Ammon's horn (tissue), 1 donor: Measurements from ENCODE around the gene LIF.
"Not testable (repeated sequence)": the region's sequence is repeated elsewhere in the genome, so short reads cannot be mapped to it uniquely, and the experiment has no call there.

Experiments
- DNase-seq: peaks from one replicate; pipeline ENCODE4 v3.0.0-alpha.2; 2016; ENCODE audit warnings: low spot score

The LIF gene

DNA sequence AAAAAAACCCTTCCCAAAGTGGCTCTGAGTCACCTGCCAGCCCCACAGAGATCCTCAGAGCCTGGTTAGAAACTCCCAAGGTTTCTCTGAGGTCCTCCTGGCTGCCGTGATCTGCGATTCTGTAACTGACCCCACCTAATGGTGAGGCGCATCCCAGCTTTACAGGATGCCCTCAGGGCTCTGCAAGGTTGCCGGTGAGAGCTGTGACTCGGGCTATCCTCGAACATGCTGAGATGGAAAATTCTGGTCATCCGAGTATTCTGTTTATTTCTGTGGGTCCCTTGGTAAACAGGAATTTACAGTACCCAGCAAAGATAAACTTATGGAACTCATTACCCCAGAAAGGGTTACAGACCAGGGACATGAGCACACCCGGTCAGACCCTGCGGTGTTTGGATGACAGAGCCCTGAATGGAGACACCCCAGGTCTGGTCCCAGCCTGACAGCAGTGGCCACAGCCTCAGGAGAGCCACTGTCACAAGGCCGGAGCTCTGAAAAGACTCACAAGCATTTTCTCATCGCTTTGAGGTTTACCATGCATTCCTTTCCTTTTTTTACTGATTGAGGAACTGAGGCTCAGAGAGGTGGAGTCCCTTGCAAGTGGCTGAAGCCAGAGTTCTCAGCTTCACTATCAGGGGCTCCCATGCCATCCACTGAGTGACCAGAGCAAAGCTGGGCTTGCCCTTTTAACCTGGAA lies 22.2 kb downstream of the LIF start:
- no peak for DNase-seq

DNA sequence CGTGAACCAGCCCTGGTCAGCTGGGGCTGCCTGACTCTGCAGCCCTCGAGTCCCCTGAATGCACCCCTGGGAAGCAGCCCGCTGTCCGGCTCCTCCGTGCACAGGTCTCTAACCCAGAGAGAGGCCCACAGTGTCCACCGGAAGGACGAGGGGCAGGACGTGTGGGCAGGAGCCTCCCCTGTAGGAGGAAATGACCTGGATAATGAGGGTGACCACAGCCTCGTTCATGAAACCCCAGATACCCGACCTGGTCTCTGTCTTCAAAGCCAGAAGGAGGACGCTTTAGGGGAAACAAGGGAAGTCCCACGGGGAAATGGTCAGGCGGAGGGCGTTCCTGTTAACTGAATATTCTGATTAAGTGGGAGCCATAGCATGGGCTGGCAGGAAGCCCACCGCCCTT lies 23.3 kb downstream of the LIF start:
- DNase-seq = no peak

DNA sequence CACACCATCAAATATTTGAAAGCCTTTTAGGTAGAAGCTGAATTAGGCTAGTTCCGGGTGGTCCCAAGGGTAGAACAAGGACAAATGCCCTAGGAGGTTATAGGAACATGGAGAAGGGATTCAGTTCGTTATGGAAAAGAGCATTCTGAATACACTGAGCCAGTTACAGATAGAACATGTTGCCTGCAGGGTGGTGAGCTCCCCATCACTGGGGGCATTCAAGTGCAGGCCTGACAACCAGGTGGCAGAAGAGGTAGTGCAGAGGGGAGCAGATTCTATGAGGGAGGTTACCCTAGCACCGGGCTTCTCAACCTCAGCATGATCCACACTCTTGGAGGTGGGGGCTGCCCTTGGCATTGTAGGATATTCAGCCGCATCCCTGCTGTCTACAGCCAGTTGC lies 24.2 kb downstream of the LIF start:
- DNase-seq = no peak

DNA sequence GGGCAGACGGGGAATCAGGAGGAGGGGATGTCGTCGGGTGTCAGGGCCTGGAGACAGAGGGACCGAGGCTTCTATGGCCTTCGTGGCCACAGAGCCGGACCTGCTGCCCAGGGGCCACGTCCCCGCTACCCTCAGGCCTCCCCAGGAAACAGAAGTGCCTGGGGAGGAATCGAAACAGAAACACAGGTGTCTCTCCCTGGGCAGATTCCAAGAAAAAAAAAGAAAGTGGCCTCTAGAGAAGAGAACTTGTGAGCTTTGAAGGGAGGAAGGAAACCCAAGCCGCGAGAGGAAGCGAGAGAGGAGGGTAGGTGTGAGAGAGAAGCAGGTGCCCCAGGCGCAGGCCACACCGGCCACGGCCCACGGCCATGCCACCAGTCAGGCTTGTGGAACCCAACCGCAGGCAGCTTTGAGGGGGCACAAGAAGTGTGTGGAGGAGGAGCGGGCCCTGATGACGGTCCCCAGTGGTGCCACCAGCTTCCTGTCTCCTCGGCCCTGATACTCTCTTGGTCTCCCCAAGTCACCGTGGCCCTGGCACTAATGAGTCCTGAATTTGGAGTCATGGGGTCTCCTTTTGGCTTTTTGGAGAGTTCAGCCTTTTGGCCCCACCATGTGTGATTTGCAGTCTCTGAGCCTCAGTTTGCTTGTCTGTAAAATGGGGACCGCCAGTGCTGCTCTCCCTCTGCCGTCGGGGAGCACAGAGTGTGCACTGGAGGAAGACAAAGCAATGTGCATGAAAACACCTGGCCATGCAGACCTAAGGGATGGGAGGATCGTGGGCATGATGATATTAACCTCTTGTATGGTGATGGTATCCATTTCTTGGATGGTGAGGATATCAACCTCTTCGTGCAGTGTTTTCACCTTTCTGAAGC lies 25.2 kb downstream of the LIF start:
- DNase-seq = no peak

DNA sequence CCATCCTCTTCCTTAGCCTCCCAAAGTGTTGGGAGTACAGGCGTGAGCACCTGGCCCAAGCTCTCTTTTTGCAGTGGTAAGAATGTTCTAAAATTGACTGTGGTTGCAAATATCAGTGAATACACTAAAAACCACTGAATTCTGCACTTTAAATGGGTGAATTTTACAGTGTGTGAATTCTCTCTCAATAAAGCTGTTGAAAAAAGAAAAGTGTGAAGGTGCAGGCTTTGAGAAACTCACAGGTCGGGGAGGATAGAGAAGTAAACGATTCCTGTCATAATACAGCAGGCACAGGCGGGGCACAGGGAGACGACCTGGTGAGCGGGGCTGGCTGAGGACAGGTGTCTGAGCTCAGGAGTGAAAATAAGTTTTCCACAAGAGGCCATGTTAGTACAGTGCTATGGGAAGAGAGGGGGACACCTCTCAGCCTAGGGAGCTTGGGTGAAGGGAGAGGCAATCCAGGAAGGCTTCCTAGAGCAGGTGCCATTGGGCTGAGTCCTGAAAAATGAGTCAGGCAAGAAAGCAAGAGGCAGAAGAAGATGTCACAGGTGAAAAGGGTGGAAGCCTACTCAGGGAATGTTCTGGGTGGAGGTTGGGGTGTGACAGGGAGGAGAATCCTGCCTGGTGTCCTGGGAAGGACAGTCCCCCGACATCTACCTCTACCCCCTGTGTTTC lies 26.1 kb downstream of the LIF start:
- no peak for DNase-seq

DNA sequence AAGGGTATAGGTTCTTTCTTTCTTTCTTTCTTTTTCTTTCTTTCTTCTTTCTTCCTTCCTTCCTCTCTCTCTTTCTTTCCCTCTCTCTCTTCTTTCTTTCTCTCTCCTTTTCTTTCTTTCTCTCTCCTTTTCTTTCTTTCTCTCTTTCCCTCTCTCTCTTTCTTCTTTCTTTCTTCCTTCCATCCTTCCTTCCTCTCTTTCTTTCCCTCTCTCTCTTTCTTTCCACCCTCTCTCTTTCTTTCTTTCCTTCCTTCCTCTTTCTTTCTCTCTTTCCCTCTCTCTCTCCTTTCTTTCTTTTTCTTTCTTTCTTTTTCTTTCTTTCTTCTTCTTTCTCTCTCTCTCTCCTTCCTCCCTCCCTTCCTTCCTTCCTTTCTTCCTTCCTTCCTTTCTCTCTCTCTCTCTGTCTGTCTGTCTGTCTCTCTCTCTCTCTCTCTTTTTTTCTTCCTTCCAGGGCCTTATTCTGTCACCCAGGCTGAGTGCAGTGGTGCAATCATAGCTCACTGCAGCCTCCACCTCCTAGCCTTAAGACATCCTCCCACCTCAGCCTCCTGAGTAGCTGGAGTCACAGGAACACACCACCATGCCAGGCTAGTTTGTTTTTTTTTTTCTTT lies 26.8 kb downstream of the LIF start:
- DNase-seq = no peak

DNA sequence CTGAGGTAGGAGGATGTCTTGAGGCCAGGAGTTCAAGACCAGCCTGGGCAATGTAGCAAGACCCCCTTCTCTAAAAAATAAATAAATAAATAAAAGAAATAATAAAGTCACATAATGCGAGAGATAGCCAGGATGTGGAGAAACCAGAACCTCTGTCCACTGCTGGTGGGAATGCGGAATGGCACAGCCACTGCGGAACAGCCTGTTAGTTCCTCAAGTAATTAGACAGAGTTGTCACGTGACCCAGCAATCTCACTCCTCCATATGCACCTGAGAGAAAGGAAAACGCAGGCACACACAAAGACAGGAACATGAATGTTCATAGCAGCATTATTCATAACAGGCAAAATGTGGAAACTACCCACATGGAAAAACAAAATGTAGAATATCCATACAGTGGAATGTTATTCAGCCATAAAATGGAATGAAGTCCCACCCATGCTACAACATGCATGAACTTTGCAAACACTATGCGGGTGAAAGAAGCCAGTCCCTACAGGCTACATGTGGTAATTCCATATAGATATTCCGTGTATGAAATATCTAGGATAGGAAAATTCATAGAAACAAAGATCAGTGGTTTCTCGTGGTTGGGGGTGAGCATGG lies 27.4 kb downstream of the LIF start:
- DNase-seq = no peak

DNA sequence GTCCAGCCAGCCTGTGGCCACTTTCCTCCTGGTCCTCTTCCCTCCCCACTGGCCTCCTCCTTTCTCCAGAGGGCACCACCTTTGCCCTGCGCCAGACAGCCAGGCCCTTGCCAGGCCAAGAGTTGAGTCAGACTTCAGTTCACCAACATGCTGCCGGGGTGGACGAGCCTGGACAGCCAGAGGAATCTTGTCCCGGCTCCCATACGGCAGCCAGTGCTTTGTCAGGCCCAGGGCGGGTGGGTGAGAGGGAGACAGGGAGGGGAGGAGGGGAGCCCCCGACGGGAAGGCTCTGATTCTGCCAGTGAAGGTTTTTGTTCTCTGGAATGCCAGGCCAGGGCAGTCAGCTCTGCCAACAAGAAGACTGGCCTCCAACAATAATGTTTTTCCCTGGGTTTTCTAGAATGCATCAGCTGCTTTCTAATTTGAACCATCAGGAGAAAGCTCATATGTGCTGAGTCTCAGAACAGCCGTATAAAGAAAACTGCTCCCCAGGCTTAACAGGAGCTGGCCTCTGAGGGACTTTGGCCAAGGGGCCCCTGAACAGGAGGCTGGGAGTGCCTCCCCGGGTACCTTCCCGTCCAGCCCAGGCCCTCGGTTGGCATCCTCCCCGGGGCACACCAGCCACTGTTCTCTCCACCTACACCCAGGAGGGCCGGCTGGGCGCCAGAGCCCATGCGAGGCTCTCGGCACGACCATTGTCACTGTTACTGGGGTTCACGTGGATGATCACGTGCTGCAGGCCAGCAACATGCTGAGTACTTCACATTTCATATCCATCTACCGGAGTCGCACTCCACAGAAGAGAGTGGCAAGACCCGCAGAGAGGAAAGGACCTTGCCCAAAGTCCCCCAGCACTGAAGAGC lies 28.6 kb downstream of the LIF start:
- peak; percentile 40 for DNase-seq

DNA sequence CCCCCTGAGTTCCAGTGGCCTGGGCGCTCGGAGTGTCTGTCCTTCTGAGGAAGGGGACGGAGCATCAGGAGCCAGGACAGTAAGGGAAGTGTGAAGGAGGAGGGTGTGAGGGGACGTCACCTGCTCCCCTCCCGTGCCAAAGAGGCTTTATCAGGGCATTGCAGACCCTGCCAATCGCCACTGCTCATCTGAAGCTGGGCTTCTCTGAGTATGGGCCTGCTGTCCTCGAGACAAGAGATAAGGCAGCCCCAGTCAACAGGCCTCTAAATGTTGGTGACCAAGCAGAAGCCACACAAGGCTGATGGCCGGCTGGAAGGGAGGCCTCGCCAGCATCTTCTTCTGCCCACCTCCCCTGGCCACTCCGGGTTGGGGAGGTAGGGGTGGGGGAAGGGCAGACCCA lies 29.8 kb downstream of the LIF start:
- DNase-seq = no peak

DNA sequence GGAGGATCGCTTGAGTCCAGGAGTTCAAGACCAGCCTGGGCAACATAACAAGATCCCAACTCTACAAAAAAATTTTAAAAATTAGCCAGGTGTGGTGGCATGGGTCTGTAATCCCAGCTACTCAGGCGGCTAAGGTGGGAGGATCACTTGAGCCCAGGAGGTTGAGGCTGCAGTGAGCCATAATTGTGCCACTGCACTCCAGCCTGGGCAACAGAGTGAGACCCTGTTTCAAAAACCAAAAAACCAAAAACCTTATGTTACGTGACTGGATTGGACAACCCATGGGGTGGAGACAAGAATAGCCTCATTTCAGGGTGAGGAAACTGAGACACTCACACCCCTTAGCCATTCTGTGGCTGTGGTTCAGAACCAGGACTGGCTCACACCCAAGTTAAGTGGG lies 30.3 kb downstream of the LIF start:
- not testable (repeated sequence) for DNase-seq

DNA sequence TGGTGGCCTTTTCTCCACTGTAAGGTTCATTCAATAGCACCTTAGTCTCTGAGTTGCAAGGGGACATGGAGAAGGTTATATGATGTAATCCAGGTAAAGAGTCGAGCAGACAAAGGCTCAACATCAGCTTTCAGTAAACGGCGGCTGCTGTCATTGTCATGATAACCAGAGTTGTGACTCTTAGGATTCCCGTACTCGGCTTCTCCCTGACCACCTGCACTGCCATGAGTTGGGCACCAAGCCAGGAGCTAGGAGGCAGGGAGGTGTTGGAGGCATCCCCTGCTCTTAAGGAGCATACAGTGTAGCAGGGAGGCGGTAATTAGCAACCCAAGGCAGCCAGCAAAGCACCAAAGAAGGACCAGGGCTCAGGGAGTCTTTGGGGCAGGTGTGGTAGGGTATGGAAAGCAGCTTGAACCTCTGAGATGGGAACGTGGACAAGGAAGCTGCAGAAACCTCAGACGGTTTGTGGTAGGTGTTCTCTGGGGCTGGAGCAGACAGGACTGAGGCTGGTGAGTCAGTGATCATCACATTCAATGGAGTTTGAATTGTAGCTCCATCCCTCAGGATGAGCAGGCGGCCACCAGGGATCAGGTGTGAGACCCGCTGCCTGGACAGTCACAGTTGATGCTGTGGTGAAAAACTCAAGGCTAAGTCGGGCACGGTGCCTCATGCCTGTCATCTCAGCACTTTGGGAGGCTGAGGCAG lies 31.7 kb downstream of the LIF start:
- DNase-seq = no peak

DNA sequence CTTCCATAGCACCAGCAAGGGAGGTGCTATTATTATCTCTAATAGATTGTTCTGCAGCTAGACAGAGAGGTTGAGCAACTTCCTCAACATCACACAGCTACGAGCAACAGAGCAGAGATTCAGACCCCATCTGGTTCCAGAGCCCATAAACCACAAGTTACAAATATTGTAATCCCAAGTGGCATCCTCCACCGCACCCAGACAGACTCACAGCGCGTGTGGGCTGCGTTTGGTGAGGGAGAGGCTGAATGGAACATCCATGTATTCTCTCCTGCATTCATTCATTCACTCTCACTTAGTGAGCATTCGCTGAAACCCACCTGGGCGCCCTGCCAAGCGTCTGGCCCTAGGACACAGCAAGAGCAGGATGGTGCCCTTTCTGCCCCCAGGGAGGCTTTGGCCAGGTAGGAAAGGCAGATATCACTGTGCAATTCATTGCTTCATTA lies 33.5 kb downstream of the LIF start:
- no peak for DNase-seq

DNA sequence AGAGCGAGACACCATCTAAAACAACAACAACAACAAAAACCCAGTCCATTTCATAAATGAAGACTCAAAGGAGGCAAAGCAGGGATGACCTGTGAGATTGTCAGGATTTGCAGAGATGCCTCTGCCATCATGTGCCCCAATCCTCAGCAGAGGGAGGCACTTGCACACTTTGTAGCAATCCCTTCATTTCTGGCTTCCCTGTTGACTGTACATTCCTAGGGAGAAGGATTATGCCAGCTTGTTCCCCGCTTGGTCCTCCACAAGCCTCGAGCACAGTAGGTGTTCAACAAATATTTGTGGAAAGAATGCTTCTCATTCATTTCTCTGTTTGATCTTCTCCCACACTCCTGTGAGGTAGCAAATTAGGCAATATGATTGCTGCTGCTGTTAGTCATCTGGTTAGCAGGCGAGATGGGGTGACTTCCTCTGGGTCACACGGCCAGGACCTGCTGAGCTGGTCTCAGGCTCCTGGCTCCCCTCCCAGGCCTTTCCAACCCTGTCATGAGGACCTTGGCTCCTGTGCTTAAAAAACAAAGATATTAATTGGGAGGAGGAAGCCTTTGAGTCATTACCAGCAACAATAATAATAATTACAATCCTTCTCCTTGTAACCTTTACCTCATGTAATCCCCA lies 34.1 kb downstream of the LIF start:
- DNase-seq = no peak

DNA sequence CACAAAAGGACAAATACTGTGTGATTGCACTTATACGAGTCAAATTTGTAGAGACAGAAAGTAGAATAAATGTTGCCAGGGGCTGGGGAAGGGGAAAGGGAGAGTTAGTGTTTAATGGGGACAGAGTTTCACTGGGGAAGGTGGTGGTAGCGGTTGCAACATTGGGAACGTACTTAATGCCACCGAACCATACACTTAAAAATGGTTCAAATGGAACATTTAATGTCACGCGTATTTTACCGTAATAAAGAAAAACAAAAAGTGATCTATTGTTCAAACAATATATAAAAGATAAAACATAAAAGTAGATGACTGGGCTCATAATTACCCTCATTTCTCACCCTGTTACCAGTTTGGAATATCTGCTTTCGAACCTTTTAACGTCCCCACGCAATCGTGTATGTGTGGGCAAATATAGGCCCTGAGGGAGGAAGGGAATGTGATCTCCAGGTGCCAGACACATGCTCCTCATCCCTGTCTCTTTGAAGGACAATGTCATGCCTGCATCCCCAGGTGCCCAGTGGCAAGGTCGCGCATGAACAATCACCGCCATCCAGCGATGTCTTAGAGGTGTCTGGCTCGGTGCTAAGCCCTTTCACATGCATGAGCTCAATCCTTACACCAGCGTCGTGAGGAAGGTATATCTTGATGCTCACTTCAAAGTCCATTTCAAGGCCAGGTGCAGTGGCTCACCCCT lies 35.3 kb downstream of the LIF start:
- no peak for DNase-seq

DNA sequence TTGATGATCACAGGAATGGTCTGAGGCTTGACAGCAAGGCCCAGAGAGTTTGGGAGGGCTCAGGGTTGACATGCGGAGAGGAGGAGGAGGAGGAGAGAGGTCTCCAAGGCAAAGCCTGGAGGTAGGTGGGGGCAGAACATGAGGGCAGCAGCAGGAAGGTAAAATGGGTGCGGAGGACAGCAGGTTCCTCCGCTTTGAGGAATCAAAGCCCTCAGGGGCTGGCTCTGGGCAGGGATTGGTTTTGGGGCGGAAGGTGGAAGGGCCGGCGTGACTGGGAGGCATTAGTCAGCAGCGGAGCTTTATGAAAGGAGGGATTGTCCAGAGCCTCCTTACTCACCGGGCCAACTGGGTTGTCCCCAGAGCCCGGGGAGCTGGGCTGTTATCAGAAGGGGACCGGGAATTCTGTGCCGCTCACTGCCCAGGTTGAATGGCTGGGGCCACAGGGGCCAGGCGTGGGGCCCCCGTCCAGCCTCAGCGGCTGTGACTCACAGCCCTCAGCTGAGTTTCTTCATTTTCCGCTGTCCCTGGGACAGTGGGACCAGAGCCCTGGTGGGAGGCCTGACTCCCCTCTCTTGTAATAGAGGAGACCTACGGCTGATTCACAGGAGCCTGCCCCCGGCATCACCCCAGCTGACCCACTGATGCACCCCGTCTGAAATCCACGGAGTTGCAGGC lies 36.2 kb downstream of the LIF start:
- peak; percentile 54 for DNase-seq

DNA sequence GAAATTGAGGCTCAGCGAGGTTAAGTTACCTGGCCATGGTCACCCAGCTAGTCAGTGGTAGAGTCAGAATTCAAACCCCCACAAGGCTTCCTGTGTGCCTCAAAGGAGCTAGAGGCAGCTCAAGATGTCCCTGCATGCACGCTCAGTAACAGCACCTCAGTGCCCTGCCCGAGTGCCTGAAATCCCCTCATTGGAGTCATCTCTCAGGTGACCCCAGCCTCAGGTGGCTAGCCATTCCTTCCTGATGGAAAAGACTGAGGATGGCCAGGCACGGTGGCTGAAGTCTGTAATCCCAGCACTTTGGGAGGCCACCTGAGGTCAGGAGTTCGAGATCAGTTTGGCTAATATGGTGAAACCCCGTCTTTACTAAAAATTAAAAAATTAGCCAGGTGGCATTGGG lies 36.9 kb downstream of the LIF start:
- DNase-seq = no peak

DNA sequence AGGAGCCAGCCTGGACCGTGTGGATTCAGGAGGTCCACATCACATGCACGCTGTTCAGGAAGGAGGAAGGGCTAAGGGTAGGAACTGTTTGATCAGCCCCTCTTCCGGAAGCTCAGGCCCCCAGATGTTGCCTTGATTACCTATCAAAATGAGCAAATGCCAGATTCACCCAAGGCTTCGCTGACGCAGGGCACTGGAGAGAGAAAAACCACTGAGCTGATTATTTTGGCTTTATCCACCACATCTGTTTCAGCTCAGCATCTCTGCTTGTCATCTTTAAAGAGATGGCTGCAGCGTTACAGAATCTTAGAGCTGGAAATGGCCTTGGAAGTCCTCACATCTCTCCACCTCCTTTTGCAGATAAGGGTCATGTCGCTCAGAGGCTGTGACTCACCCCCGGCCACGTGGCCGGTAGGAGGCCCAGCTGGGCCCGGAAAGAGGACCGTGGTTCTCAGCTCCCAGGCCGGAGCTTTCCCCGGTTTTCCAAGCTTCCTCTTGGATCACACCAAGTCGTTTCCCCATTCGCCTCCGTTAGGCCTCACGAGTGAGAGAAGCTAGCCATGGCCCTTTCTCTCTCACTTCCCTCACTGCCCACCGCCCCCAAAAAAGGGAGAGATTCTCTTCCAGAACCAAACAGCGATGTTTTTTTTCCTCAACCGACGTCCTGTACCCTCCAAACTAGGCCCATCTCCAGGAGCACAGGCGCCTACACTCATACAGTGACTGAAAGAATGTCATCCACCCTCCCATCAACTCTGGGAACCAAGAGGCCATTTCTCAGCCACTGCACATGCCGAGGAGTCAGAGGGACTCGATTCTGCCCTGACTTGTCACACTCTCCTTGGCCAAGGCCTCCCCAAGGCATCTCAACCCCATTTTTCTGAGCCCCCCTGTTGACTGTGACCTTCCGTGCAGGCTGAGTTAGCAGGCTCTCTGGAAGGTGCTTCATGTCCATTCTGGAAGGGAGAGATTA lies 37.6 kb downstream of the LIF start:
- DNase-seq = no peak

DNA sequence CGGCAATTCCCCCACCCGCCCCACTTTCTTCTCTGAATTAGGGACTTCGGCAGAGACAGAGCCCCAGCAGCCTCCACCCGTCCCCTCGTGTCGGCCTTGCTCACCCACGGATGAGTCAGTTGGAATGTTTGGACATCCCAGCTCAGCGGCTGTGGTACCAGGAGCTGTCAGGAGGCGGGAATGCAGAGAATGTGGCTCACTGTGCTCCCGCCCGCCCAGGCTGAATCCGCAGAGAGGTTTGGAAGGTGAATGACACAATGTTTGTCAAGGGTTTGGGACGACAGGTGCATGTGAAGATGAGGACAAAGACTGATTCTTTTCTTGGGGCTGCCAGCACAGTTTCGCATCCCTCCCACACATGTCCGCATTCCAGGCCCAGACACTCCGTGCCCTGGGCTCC lies 39.6 kb downstream of the LIF start:
- DNase-seq = no peak
